Astrocyte of the cerebellum (primary cell): ENCODE results near the gene AANAT.

ENCODE experiments used
- DNase-seq: peaks from one replicate; pipeline ENCODE4 v3.0.0-alpha.2; 2011; ENCODE audit warnings: low read depth
- H3K4me3 ChIP-seq: 2 replicates; pipeline ENCODE4 v1.5.1; 2011; ENCODE audit warnings: mild to moderate bottlenecking, low read depth, low read length, moderate library complexity
- CTCF ChIP-seq: IDR thresholded peaks from 2 replicates; pipeline ENCODE4 v1.5.1; 2012; ENCODE audit warnings: low read length, low read depth, moderate library complexity, mild to moderate bottlenecking; ENCODE audit errors: missing control alignments
- in situ Hi-C: cut with HindIII; loops from 2 replicates; pipeline ENCODE4 v1.10.0; 2017; ENCODE audit warnings: low sequenced_read_pairs

AANAT gene

GRCh38 chr17:76497979-76498875, 30.8 kb downstream of the AANAT start:
- H3K4me3 ChIP-seq = no peak overlapping the region
- in situ Hi-C loops = no loop called here
- no peak for TF ChIP-seq CTCF
- no peak for DNase-seq

GRCh38 chr17:76498876-76499251, 31.5 kb downstream of the AANAT start:
- no peak for DNase-seq
- no peak for TF ChIP-seq CTCF
- H3K4me3 ChIP-seq = no peak overlapping the region
- in situ Hi-C loops = no loop called here

GRCh38 chr17:76499267-76499667, 31.9 kb downstream of the AANAT start:
- H3K4me3 ChIP-seq = no peak overlapping the region
- no peak for TF ChIP-seq CTCF
- DNase-seq = no peak

GRCh38 chr17:76500074-76500746, 32.8 kb downstream of the AANAT start:
- peak overlapping the region; percentile 54 for H3K4me3 ChIP-seq
- in situ Hi-C loops = no loop called here
- DNase-seq = no peak
- no peak for TF ChIP-seq CTCF

More at GRCh38 chr17:76499267-76499667, 31.9 kb downstream of the AANAT start:
- in situ Hi-C loops = no loop called here

GRCh38 chr17:76500747-76501017, 33.3 kb downstream of the AANAT start:
- H3K4me3 ChIP-seq = peak overlapping the region; percentile 54
- in situ Hi-C loops = no loop called here
- no peak for TF ChIP-seq CTCF
- DNase-seq = no peak

GRCh38 chr17:76501018-76501826, 33.8 kb downstream of the AANAT start, which contains the start of gene RHBDF2:
Gene RHBDF2, minus strand, starts transcription at chr17:76501423. Its CDS starts 19,899 bp downstream, at chr17:76481524.
- peak within 1 kb of the TSS; percentile 54 for H3K4me3 ChIP-seq
- no peak for DNase-seq
- TF ChIP-seq CTCF = no peak
- in situ Hi-C loops = no loop called here
